Fibroblast of villous mesenchyme (primary cell): ENCODE data around the gene USP37. TPM values are rescaled to one million over a fixed set of nuclear protein-coding genes. Genes with fewer than 3 reads are reported as not detected.

Experiments used
- DNase-seq: peaks from one replicate; pipeline ENCODE4 v3.0.0-alpha.2; 2010; ENCODE audit warnings: low read depth
- H3K4me3 ChIP-seq: 2 replicates; pipeline ENCODE4 v1.5.1; 2011; ENCODE audit warnings: low read depth, mild to moderate bottlenecking, low read length
- total RNA-seq: library from RNA; depleted of rRNA; stranded (reverse); fragments of >200 nt; gene quantifications from 2 replicates; pipeline ENCODE4 v1.2.3, GENCODE V29; 2012
- TF ChIP-seq, protein P1 (sequence below): IDR thresholded peaks from 2 replicates; pipeline ENCODE4 v1.5.1; 2012; ENCODE audit warnings: low read depth, mild to moderate bottlenecking, low read length; ENCODE audit not compliant: insufficient read depth

USP37 gene
- total RNA-seq, 1 donor, result 21.2 TPM

DNA sequence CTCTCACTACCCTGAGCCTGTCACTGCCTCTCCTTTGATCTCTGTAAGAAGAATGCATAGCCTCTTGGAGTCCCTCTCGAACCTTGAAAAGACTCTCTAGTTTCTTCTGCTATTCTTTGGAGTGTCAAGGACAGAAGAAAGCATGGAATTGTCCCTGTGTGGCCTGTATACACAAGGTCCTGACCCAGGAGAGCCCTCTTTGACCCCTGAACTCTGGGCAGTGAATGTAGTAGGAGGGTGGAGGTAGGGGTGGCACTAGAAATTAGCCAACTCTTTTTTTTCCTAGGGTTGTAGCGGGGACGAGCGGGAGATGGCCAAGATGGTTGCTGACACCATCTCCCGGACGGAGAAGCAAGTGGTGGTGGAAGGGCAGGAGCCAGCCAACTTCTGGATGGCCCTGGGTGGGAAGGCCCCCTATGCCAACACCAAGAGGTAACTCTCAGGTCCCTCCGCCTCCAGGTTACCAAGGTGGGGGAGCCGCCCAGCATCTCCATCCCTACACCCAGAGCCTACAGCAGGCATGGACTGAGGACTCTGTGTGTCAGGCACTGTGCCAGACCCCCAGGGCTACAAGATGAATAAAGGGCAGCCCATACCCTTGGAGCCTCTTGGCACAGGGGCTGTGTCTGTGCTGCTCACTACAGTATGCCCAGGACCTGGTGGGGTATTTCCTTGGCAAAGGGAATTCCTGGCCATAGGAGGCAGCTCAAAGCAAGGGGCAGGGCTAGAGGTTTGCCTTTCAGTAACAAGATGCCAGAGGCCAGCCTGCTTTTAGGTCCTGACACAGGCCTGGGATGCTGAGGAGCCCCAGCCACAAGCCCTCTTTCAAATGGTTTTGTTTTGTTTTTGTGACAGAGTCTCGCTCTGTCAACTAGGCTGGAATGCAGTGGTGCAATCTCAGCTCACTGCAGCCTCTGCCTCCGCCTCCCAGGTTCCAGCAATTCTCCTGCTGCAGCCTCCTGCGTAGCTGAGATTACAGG is 132.9 kb downstream of the USP37 start:
- TF ChIP-seq, protein P1, sequence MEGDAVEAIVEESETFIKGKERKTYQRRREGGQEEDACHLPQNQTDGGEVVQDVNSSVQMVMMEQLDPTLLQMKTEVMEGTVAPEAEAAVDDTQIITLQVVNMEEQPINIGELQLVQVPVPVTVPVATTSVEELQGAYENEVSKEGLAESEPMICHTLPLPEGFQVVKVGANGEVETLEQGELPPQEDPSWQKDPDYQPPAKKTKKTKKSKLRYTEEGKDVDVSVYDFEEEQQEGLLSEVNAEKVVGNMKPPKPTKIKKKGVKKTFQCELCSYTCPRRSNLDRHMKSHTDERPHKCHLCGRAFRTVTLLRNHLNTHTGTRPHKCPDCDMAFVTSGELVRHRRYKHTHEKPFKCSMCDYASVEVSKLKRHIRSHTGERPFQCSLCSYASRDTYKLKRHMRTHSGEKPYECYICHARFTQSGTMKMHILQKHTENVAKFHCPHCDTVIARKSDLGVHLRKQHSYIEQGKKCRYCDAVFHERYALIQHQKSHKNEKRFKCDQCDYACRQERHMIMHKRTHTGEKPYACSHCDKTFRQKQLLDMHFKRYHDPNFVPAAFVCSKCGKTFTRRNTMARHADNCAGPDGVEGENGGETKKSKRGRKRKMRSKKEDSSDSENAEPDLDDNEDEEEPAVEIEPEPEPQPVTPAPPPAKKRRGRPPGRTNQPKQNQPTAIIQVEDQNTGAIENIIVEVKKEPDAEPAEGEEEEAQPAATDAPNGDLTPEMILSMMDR, result no peak
- H3K4me3 ChIP-seq, result no peak overlapping the region
- DNase-seq, result peak; percentile 8

DNA sequence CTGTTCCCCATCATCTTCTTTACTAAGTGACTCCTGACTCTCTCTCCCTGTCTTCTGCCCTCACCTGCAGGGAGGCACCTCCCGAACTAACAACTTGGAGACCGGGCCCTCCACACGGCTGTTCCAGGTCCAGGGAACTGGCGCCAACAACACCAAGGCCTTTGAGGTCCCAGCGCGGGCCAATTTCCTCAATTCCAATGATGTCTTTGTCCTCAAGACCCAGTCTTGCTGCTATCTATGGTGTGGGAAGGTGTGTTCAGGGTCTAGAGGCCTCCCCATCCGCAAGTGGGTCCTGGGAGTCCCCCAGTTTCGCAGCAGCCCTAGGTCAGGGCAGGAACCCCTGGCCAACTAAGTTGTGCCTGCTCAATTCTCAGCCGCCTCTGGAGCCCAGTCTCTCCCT is 133.7 kb downstream of the USP37 start:
- H3K4me3 ChIP-seq, result no peak overlapping the region
- TF ChIP-seq, protein P1, result no peak
- no peak for DNase-seq

DNA sequence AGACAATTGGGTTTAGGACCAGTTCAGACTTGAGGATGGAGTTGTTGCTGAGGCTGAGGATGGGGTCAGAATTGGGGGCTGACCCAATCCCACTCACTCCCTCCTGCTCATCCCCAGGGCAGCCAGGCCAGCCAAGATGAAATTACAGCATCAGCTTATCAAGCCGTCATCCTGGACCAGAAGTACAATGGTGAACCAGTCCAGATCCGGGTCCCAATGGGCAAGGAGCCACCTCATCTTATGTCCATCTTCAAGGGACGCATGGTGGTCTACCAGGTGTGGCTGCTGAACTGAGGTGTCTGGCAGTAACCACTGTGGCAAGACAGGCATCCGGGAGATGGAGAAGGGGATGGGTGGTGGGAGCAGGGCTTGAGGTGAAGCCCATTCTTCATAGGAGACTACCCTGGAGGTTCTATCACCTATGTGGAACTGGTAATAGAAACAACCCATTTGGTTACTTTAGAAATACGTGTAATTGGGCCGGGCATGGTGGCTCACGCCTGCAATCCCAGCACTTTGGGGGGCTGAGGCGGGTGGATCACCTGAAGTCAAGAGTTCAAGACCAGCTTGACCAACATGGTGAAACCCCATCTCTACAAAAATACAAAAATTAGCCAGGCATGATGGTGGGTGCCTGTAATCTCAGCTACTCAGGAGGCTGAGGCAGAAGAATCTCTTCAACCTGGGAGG is 135.3 kb downstream of the USP37 start:
- TF ChIP-seq, protein P1, result no peak
- no peak overlapping the region for H3K4me3 ChIP-seq
- DNase-seq, result no peak

DNA sequence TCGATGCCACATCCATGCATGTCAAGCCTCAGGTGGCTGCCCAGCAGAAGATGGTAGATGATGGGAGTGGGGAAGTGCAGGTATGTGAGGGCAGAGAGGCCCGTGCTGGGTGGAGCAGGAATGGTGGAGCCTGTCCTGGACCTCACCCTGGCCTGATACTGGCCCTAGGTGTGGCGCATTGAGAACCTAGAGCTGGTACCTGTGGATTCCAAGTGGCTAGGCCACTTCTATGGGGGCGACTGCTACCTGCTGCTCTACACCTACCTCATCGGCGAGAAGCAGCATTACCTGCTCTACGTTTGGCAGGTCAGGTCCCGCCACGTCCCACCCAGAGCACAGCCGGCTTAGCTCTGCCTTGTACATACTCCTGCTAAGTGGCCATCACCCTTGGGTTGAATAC is 136.3 kb downstream of the USP37 start:
- TF ChIP-seq, protein P1, result no peak
- H3K4me3 ChIP-seq, result no peak overlapping the region
- DNase-seq, result no peak

DNA sequence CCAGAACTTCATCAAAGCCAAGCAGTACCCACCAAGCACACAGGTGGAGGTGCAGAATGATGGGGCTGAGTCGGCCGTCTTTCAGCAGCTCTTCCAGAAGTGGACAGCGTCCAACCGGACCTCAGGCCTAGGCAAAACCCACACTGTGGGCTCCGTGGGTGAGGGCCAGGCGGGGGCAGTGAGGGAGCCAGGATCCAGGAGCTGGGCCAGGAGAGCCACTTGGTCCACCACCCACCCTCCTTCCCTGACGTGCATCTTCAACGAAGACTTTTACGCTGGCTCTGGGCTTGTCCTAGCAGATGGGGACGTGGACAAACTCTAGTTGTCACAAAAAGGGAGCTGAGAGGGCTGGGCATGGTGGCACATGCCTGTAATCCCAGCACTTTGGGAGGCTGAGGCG is 137.4 kb downstream of the USP37 start:
- TF ChIP-seq, protein P1, result no peak
- no peak for DNase-seq
- no peak overlapping the region for H3K4me3 ChIP-seq

DNA sequence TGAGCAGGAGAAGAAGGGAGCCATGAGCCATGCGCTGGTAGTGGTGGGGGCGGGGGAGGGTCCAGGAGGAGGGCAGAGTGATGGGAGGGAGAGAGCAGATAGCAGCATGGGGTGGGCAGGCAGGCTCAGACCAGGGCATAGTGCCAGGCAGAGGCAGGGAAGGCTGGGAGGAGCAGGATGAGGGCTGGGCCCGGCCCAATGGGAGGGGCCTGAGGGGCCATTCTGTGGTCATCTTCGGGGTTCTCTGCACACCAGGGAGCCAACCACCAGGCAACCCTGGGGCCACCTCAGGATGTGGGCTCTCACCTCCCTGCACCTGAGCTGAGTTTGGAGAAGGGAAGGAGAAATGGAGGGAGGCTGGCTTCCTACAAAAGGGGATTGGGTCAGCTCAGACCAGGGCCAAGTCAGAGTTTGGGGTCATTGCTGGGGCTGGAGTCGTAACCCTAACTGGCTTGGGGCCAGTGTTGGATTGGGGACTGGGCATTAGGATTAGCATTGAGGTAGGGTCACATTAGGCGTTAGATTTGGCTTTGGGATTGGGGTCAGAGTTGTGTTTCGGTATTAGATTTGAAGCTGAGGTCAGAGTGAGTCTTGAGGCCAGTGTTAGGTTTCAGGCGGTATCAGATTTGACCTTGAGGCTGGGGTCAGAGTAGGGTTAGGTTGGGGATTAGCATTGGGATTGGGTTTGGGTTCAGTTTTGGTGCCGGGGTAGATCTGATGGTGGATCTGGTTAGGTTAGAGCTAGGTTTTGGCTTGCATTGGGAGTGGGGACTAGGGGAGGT is 138.0 kb downstream of the USP37 start:
- no peak for DNase-seq
- TF ChIP-seq, protein P1, result no peak
- H3K4me3 ChIP-seq, result no peak overlapping the region
